Nucleus accumbens (tissue), 56 donors: Measurements from ENCODE around the gene PIKFYVE.
"Not testable (repeated sequence)": the region's sequence is repeated elsewhere in the genome, so short reads cannot be mapped to it uniquely, and the experiment has no call there.

Experiments used
- DNase-seq, 56 donors: peaks; one replicate each; lab custom pipeline; 2025; lab: John Stamatoyannopoulos, UW

PIKFYVE gene, protein sequence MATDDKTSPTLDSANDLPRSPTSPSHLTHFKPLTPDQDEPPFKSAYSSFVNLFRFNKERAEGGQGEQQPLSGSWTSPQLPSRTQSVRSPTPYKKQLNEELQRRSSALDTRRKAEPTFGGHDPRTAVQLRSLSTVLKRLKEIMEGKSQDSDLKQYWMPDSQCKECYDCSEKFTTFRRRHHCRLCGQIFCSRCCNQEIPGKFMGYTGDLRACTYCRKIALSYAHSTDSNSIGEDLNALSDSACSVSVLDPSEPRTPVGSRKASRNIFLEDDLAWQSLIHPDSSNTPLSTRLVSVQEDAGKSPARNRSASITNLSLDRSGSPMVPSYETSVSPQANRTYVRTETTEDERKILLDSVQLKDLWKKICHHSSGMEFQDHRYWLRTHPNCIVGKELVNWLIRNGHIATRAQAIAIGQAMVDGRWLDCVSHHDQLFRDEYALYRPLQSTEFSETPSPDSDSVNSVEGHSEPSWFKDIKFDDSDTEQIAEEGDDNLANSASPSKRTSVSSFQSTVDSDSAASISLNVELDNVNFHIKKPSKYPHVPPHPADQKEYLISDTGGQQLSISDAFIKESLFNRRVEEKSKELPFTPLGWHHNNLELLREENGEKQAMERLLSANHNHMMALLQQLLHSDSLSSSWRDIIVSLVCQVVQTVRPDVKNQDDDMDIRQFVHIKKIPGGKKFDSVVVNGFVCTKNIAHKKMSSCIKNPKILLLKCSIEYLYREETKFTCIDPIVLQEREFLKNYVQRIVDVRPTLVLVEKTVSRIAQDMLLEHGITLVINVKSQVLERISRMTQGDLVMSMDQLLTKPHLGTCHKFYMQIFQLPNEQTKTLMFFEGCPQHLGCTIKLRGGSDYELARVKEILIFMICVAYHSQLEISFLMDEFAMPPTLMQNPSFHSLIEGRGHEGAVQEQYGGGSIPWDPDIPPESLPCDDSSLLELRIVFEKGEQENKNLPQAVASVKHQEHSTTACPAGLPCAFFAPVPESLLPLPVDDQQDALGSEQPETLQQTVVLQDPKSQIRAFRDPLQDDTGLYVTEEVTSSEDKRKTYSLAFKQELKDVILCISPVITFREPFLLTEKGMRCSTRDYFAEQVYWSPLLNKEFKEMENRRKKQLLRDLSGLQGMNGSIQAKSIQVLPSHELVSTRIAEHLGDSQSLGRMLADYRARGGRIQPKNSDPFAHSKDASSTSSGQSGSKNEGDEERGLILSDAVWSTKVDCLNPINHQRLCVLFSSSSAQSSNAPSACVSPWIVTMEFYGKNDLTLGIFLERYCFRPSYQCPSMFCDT (N-terminal part only)

DNA sequence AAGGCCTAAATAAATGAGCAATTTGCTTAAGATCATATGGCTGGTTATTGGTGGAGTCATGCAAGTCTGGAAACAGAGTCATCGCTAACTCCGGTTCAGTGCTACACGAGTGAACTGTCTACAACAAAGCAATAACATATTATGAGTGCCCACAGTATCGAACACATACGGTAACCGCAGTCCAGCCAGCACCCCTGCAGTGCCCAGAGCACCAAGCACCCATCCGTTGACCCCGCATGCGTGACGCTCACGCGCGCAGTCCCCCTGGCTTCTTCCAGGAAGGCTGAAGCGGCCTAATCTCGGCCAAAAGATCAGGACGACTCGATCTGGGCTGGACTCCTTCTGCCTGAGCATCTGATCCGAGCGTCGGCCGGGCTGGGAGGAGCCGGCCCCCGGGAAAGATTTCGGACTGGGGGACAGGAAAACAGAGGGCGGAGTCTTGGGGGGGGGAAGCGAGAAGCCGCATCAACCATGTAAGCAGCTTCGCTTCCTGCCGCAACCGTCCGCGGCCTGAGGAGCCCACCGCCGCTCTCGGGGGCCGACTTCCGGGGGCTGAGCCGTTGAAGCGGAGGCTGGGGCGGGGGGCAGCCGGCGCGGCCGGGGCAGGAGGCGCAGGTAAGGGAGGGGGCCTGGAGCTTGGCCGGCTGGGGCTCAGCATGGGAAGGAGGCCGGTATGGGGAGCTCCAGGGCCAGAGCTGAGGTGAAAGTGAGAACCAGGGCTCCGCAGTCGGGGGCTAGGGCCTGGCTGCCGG lies at the start of gene PIKFYVE:
Gene PIKFYVE (plus strand): TSS at position 455 of the 752 bp plus-strand sequence. CDS start 5,265 bp downstream, outside the sequence.
- DNase-seq = peak; percentile 82 to 99 (median 97)

DNA sequence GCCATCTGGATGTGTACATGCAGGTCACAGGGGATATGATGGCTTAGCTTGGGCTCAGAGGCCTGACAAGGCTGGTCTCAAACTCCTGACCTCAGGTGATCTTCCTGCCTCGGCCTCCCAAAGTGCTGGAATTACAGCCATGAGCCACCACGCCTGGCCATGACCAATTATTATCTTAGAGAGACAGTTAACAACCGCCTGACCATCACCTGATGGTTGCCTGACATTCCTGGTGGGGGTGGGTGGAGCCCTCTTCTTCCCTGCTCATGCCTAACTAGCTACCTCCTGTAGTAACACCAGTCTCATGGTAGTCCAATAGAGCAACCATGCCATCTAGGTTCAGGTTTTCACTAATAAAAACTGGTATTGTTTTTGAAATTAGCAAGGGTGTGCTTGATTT lies 44.2 kb upstream of the PIKFYVE start:
- DNase-seq = not testable (repeated sequence)

DNA sequence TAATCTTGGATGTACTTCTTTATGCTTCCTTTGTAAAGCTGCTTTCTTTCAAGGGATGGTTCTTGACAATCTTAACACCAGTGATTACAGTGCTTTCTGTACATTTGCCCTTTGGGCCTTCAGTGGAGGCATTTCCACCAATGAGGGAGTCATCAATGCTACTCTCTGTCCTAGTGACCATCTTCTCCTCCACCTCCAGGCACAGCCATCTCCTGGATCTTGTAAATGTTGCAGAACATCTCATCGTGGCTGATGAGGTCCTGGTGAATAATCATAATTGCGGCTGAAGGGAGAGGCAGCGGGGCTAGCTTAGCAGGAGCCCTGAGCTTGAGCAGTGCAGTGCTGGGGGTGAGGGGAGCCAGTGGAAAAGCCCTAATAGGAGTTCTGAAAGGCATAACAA lies 43.7 kb upstream of the PIKFYVE start:
- no peak for DNase-seq

DNA sequence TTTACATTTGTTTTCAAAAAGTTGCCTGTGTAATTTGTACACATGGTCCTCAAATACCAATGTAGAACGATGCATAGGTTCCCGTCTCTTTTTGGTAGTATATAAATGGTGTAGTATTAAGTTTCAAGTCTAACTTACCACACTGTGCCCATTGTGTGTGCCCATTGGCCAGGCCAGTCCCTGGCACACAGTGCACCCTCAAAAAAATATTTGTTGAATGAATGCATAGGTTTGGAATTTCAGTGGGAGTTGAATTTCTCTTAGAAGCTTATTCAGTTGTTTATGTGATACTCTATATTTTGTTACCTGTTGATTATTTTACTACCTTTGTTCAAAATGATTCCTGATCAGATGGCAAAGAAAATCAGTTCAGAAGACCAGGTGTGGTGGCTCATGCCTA lies 41.3 kb upstream of the PIKFYVE start:
- DNase-seq = no peak

DNA sequence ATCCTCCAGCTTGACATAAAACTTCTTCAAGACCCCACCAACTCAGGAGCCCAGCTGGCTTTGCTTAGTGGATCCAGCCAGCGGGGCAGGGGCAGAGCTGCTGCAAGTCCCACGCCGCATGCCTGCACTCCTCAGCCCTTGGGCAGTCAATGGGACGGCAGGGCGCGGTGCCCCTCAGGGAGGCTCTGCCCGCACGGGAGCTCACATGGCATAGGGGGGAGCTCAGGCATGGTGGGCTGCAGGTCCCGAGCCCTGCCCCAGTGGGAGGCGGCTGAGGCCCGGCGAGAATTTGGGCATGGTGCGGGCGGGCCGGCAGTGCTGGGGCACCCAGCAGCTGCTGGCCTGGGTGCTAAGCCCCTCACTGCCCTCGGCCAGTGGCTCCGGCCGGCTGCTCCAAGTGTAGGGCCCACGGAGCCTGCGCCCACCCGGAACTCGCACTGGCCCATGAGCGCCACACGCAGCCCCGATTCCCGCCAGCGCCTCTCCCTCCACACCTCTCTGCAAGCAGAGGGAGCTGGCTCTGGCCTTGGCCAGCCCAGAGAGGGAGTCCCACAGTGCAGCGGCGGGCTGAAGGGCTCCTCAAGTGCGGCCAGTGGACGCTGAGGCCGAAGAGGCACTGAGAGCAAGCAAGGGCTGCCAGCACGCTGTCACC lies 38.3 kb upstream of the PIKFYVE start:
- DNase-seq = no peak

DNA sequence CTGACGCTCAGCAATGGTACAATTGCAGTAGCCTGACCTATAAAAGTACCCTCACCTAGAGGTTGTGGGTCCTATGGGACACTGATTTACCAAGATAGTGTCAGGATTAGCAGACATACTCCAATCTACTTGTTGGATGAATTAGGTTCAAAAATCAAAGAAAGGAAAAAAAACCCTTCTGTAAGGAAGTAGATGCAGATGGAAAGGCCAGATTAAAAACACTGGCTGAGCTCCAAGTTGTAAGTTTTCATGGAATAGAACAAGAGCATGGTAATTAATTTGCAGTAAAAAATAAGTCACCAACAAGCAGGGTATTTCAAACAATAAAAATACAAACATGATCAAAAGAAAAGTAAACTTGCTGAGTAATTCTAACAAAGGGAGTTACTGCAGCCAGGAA lies 37.6 kb upstream of the PIKFYVE start:
- DNase-seq = no peak

DNA sequence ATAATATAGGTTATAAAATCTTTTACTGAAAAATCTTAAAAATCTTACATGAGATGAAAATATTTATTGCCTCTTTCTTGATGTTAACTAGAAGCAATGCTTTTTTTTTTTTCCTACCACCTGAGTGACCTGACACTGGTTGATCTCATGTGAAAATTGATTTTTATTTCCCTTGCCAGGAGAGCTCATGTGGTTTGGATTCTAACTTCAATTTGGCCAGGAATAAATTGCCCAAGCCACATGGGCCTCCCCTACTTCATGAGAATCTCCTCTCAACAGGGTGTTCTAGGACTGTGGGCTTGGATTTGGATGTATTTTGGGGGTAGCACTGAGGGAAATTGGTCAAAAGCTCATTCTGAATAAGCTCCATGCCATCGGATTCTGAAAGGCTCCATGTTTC lies 31.3 kb upstream of the PIKFYVE start:
- DNase-seq = no peak

DNA sequence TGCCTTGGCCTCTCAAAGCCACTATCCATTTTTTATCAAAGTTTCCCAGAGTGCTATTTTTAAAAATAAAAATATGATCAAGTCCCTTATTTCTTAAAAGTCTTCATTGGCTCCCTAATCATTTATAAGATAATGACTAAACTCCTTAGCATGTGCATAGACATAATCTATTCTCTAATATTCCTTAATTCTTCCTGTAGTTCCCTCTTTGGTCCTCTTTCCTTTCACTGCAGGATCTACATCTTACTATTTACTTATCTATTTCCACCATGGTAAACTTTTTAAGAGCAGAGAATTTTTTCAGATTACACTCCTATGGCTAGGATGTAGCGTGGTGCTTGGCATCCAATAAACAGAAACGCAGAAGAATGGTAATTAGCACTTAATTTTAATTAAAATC lies 30.2 kb upstream of the PIKFYVE start:
- DNase-seq = no peak

DNA sequence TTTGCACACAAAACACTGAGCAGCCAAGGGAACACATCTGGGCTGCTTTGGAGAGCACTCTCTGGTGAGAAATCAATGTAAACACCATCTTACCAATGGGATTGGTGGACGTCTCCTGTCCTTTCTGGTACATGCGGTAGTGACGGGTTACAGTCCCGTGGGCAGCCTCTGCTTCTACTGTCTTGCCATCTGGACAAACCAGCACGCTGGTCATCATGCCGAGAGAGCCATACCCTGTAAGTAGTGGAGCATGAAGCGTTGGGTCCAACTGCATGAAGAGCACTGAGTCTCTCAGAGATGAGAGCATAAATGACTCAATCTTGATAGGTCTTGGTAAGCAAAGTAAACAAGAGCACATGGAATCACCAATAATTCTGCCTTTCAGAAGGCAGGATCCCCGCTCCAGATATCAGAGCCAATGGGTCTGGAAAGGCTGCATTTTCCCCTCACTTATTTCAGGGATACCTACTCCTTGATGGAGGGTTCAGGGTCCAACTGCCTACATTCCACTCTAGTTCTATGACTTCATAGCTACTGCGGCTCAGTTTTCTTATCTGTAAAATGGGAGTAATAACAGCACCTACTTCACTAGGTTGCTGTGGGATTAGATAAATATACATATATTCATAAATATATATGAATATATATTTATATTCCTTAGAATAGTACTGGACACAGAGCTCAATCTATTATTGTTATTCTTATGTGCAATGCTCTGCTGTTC lies 26.1 kb upstream of the PIKFYVE start:
- no peak for DNase-seq

DNA sequence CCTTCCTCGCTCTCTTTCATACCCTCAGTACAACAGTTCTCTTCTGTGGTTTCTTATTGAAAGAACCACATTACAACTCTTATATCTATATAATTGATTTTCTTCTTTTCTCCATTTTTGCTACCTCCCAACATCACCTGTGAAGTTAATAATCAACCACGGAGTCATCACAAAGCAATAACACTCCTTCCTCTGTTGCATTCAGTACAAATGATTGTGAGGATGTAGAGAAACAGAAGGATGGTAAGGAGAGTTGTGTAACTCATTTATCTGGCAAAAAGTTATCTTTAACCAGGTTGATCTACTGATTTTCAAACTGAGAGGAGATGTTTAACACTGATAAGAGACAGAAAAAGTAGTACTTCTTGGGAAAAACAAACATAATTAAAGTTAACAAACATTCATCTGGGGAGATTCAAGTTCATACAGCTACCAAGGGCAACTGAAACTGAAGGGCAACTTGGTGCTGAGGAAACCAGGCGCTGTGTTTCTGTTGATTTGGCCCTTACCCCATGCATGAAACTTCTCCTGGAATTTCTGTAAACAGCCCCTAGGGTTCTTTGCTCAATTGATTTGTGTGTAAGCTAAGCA lies 25.3 kb upstream of the PIKFYVE start:
- DNase-seq = no peak

DNA sequence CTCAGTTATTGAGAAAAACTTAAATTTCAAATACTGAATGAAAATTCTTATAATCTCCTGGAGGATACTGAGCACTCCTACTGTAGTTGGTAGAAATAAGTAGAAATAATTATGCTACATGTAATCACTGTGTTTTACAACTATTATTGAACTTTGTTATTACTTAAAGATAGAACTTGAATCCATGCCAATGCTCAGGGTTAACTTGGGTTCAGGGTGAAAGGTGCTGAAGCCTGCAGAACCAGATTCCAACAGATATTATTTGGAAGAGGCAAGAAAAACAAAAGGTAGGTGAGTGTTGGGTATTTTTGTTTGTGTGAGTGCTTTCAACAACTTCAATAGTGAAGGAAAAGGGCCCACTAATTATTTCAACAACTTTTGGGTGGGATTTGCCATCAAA lies 21.6 kb upstream of the PIKFYVE start:
- no peak for DNase-seq

DNA sequence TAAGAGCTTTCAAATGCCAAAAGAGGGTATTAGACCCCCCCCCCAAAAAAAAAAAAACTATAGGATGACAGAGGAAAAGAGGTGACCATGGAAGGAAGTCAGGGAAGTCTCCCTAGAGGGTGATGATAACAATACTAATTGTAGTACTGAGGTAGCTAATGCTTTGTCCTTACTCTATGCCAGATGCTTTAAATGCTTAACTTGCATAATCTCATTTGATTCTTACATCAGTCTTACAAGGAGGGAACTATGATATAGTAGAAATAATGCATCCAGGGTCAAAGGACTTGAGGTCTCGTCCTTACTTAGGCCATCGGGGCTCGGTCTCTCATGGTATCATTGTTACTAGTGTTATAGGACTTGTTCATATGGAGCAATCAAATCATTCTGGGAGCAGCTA lies 20.3 kb upstream of the PIKFYVE start:
- no peak for DNase-seq

DNA sequence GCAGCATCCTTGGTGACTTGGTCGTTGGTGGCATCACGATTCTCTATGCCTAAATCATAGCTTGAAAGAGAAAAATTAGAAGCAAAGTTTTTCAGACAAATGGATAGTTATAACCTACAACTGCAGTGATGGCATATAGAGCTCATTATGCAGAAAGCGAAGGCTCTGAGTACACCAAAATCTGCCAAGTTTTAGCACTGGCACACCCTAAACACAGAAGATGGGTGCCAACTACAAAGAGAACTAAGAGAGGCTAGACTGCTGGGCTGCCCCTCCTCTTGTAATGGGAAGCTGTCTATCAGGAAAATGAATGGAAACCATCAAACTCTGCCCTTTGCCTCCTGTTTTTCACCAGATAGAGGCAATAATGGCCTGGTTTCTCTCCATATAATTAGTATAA lies 17.5 kb upstream of the PIKFYVE start:
- DNase-seq = no peak

DNA sequence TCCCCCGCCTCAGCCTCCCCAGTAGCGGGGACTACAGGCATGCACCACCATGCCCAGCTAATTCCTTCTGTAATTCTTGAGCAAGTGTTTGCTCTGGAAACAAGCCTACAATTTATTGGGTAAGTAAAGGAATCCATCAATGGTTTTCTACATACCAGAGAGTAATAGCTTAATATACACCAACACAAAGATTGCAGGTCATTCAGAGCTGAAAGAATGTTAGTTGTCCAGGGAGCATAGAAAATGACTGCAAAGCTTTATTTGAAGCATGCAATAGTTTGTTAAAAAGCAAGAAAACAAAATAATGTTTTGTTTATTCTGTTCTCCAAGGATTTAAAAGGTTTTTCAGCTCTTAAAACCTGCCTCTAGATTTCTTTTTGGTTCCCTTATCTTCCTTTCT lies 16.8 kb upstream of the PIKFYVE start:
- no peak for DNase-seq

DNA sequence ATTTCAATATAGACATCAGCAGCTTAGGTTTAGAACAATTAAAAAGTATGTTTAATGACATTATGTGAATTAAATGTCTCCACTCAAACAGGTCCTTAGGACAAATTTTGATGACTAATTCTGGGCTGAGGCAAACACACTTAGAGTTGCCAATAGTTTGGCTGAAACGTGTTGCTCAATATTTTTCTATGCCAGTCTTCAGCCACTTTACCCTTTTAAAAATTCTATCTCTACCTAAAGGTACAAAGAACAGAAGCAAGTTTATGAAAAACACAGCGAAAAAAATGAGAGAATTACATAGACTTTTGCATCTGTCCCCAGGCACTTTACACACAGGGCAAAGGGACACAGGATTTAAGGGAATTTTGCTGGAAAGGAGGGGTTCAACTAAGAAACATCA lies 15.7 kb upstream of the PIKFYVE start:
- no peak for DNase-seq

DNA sequence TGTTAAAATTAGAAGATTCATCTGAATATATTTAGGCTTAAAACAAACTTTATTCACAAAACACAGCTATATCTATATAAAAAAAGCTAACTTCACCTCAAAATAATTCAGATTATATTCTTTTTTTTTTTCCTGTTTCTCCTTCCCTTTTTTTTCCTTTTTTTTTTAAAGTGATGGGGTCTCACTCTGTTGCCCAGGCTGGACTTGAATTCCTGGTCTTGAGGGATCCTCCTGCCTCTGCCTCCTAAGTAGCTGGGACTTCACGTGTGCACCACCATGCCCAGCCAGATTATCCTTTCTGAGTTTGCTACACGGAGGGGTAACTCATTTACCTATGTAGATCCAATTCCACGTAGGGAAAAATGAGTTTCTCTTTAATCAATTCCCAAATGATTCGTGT lies 15.0 kb upstream of the PIKFYVE start:
- DNase-seq = no peak

DNA sequence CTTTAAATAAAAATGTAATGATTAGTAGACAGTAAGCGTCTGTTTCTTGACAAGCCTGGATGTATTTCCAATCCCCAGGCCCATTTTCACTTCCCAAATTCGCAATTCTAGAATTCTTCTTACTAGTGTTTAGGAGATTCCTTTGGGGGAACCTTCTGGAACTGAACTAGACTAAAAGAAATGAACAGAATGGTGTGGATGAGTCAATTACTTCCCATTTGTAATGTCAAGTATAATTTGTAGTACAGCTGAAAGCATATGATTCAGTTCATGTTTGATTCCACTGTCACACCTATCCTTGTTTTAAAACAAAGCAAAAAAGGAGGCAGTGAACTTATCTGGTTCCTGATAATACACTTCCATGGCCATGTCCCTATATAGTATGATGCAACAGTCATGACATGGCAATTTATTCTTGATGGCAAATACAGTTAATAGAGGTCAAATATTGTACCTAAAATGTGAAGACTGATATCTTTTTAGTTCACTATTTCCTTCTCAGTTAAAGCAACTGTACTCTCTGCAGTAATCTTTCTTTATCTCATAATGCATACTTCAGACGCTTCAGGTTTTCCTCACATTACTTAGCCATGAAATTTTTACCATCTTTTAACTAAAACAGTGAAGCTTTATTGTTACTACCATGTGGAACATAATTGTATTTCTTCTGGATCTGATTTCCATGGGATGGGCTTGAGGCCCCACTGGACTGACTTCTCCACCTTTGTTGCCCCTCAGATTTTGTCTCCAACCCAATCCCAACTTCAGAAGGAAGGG lies 13.2 kb upstream of the PIKFYVE start:
- no peak for DNase-seq
